ENCODE results near the gene ALDH5A1. TPM values are rescaled to one million over a fixed set of nuclear protein-coding genes. Genes with fewer than 3 reads are reported as not detected.

ALDH5A1 gene
- 14.2 TPM for total RNA-seq

DNA sequence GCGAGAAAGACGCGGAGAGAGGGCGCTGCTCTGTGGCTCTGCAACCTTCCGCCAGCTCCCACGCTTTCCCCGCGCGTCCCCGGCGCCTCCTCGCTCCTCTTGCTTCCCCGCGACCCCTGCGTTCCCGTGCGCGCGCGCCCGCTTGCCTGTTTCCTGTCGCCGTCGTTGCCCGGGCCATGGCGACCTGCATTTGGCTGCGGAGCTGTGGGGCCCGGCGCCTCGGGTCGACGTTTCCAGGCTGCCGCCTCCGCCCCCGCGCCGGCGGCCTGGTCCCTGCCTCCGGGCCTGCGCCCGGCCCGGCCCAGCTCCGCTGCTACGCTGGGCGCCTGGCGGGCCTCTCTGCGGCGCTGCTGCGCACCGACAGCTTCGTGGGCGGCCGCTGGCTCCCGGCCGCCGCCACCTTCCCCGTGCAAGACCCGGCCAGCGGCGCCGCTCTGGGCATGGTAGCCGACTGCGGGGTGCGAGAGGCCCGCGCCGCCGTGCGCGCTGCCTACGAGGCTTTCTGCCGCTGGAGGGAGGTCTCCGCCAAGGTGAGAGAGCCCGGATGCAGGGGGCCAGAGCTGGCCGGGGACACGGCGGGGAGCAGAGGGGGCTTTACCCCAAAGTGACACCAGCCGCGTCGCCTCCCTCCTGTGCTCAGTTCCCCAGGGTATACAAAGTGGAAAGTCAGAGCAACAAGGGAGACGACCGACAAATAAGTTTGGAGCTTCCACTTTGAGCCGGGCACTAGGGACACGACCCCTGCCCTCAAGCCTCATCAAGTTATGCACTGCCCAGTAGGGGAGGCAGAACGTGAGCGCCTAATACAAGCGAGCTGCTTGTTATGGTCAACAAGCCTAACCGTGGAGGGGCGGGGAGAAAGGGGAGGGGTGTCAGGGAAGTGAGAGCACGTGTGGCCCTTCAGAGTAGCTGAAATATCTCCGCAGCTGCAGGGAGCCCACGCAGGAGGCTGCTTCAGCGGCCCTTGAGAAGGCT is at the start of gene ALDH5A1:
Gene ALDH5A1 (plus strand): TSS at position 149 of the 975 bp plus-strand sequence. CDS start 28 bp downstream, at position 177.
- Histone ChIP-seq H3K4me1 (peaks cover 19% of the 10 kb centered on the region), H3K9me3 (no peaks in the 10 kb centered on the region), H3K4me3 (peak within 1 kb of the TSS; percentile 71 to 89), H3K27ac (peak within 1 kb of the TSS; percentile 72), H3K36me3 (no peaks in the 10 kb centered on the region), H3K27me3 (no peaks in the 10 kb centered on the region)
- intact Hi-C loops (cut with DNase I) = no loop called here
- TF ChIP-seq POLR2AphosphoS5 (IDR thresholded peaks at IDR 0.05; ENCODE audit: insufficient read depth in 1 of 2, low read depth in 1 of 2) = no peak
- no peak for TF ChIP-seq CTCF (IDR thresholded peaks at IDR 0.05)
- no peak for TF ChIP-seq POLR2A (IDR thresholded peaks at IDR 0.05)
- DNase-seq (ENCODE audit: extremely low spot score in 2 of 2) = no peak

DNA sequence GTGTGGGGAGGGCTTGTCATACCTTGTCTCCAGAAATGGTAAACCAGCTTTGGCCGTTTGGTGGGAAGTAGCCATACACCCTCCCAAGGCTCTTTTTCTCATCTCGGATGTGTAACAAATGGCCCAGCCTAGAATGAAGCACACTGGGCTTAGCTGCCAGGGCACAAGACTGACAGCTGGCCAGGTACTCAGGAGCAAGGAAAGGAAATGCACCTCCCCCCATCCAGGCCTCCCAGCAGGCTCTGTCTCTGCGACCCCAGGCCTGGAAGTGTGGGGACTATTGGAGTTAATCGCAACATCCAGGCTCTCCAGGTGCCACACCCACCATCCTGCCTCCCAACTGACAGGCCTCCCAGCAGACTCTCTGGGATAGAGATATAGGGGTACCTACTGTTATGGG is 49.1 kb upstream of the ALDH5A1 start:
- H3K36me3 ChIP-seq = no peaks in the 10 kb centered on the region
- H3K9me3 ChIP-seq = no peaks in the 10 kb centered on the region
- no peak for DNase-seq (ENCODE audit: extremely low spot score in 2 of 2)
- TF ChIP-seq POLR2A (IDR thresholded peaks at IDR 0.05) = no peak
- TF ChIP-seq CTCF (IDR thresholded peaks at IDR 0.05) = no peak
- TF ChIP-seq POLR2AphosphoS5 (IDR thresholded peaks at IDR 0.05; ENCODE audit: insufficient read depth in 1 of 2, low read depth in 1 of 2) = no peak
- H3K27ac ChIP-seq = no peak overlapping the region
- no peaks in the 10 kb centered on the region for H3K4me1 ChIP-seq
- intact Hi-C loops (cut with DNase I) = no loop called here
- H3K4me3 ChIP-seq = no peak overlapping the region
- H3K27me3 ChIP-seq = no peaks in the 10 kb centered on the region

- H3K4me3 ChIP-seq = no peak overlapping the region
- DNase-seq (ENCODE audit: extremely low spot score in 2 of 2) = no peak
- H3K9me3 ChIP-seq = no peaks in the 10 kb centered on the region
- no peak for TF ChIP-seq POLR2A (IDR thresholded peaks at IDR 0.05)
- no peak for TF ChIP-seq CTCF (IDR thresholded peaks at IDR 0.05)
- TF ChIP-seq POLR2AphosphoS5 (IDR thresholded peaks at IDR 0.05; ENCODE audit: insufficient read depth in 1 of 2, low read depth in 1 of 2) = no peak
- no peaks in the 10 kb centered on the region for H3K4me1 ChIP-seq
- no peak overlapping the region for H3K27ac ChIP-seq
- H3K27me3 ChIP-seq = no peaks in the 10 kb centered on the region
- no peaks in the 10 kb centered on the region for H3K36me3 ChIP-seq
- intact Hi-C loops (cut with DNase I) = no loop called here
Observed at GRCh38 chr6:24446670-24447069, 48.1 kb upstream of the ALDH5A1 start.

GRCh38 chr6:24448396-24448795 is 46.4 kb upstream of the ALDH5A1 start:
- intact Hi-C loops (cut with DNase I) = no loop called here
- H3K9me3 ChIP-seq = no peaks in the 10 kb centered on the region
- H3K4me1 ChIP-seq = no peaks in the 10 kb centered on the region
- H3K36me3 ChIP-seq = no peaks in the 10 kb centered on the region
- no peaks in the 10 kb centered on the region for H3K27me3 ChIP-seq
- no peak for TF ChIP-seq POLR2A (IDR thresholded peaks at IDR 0.05)
- no peak for TF ChIP-seq POLR2AphosphoS5 (IDR thresholded peaks at IDR 0.05; ENCODE audit: insufficient read depth in 1 of 2, low read depth in 1 of 2)
- DNase-seq (ENCODE audit: extremely low spot score in 2 of 2) = no peak
- no peak overlapping the region for H3K27ac ChIP-seq
- H3K4me3 ChIP-seq = no peak overlapping the region

- Histone ChIP-seq H3K4me3 (no peak overlapping the region), H3K27me3 (no peaks in the 10 kb centered on the region), H3K9me3 (no peaks in the 10 kb centered on the region), H3K27ac (no peak overlapping the region), H3K4me1 (no peaks in the 10 kb centered on the region), H3K36me3 (no peaks in the 10 kb centered on the region)
- intact Hi-C loops (cut with DNase I) = no loop called here
- no peak for DNase-seq (ENCODE audit: extremely low spot score in 2 of 2)
- TF ChIP-seq CTCF (IDR thresholded peaks at IDR 0.05) = no peak
- TF ChIP-seq POLR2AphosphoS5 (IDR thresholded peaks at IDR 0.05; ENCODE audit: insufficient read depth in 1 of 2, low read depth in 1 of 2) = peak in 1 of 2 donors; percentile 59
Observed at GRCh38 chr6:24448828-24449525, 45.8 kb upstream of the ALDH5A1 start.
